GM12878 (cell line): ENCODE results near the gene SLCO2A1.

Source experiments
- CEBPZ ChIP-seq: fragments of 150-350 bp; IDR thresholded peaks from 2 replicates; pipeline ENCODE4 v1.6.1; 2016; ENCODE audit warnings: low read depth, low read length
- CHD2 ChIP-seq: IDR thresholded peaks from 2 replicates; pipeline ENCODE4 v1.6.1; 2011; ENCODE audit warnings: low read depth, low read length, improper control_type of control experiment, borderline replicate concordance
- CREB1 ChIP-seq: IDR thresholded peaks from 2 replicates; pipeline ENCODE4 v1.6.1; 2012; ENCODE audit warnings: low read depth, mild to moderate bottlenecking, inconsistent platforms
- CTCF ChIP-seq, 3 experiments: IDR thresholded peaks in 2 of 3; conservative IDR thresholded peaks in 1 of 3; 2 replicates each; pipeline ENCODE4 v1.5.1; 2011; ENCODE audit warnings: low read depth in 3 of 3, low read length in 3 of 3, mild to moderate bottlenecking in 3 of 3, control low read depth in 2 of 3, moderate library complexity in 2 of 3, inconsistent platforms in 1 of 3, mixed read lengths in 1 of 3; ENCODE audit not compliant: control insufficient read depth in 2 of 3, insufficient read depth in 1 of 3; ENCODE audit errors: extremely low read depth in 1 of 3
- EP300 ChIP-seq, 2 experiments: fragments of 150-350 bp in 1 of 2; IDR thresholded peaks; 2 replicates each; pipeline ENCODE4 v1.6.1; 2011 to 2012; ENCODE audit warnings: low read depth in 2 of 2, low read length in 2 of 2, borderline replicate concordance in 1 of 2, improper control_type of control experiment in 1 of 2, inconsistent platforms in 1 of 2; ENCODE audit not compliant: control insufficient read depth in 1 of 2
- ESRRA ChIP-seq: IDR thresholded peaks from 2 replicates; pipeline ENCODE4 v1.6.1; 2012; ENCODE audit warnings: mild to moderate bottlenecking, low read length, improper control_type of control experiment
- HDAC6 ChIP-seq: fragments of 200-600 bp; sonication (generic); IDR thresholded peaks from one replicate; pipeline ENCODE4 v1.8.0; 2017; ENCODE audit warnings: antibody characterized with exemption; ENCODE audit not compliant: unreplicated experiment
- MEF2B ChIP-seq: fragments of 450-650 bp; IDR thresholded peaks from 2 replicates; pipeline ENCODE4 v1.6.1; 2018; ENCODE audit warnings: mild to moderate bottlenecking, moderate library complexity; ENCODE audit not compliant: partially characterized antibody, poor library complexity, severe bottlenecking
- MYC ChIP-seq: IDR thresholded peaks from 2 replicates; pipeline ENCODE4 v1.6.1; 2011; ENCODE audit warnings: mild to moderate bottlenecking, low read length, moderate library complexity, inconsistent platforms; ENCODE audit not compliant: insufficient read depth, insufficient replicate concordance, insufficient read length, severe bottlenecking
- PBX3 ChIP-seq: IDR thresholded peaks from 2 replicates; pipeline ENCODE4 v1.6.1; 2011; ENCODE audit warnings: mild to moderate bottlenecking, low read depth, low read length, moderate library complexity; ENCODE audit not compliant: insufficient replicate concordance
- PKNOX1 ChIP-seq: fragments of 450-650 bp; IDR thresholded peaks from 2 replicates; pipeline ENCODE4 v1.6.1; 2016; ENCODE audit warnings: mild to moderate bottlenecking
- POLR2A ChIP-seq: IDR thresholded peaks from 2 replicates; pipeline ENCODE4 v1.6.1; 2011; ENCODE audit warnings: low read depth, mild to moderate bottlenecking, low read length
- RELB ChIP-seq: fragments of 450-650 bp; IDR thresholded peaks from 2 replicates; pipeline ENCODE4 v1.6.1; 2017; ENCODE audit warnings: low read depth, mild to moderate bottlenecking, moderate library complexity
- REST ChIP-seq: IDR thresholded peaks from 2 replicates; pipeline ENCODE4 v1.6.1; 2012; ENCODE audit warnings: mild to moderate bottlenecking, low read depth, low read length

- TF ChIP-seq PKNOX1 = no peak
- TF ChIP-seq HDAC6 = no peak
- TF ChIP-seq MYC = no peak
- no peak for TF ChIP-seq ESRRA
- TF ChIP-seq RELB = no peak
- TF ChIP-seq PBX3 = no peak
- TF ChIP-seq MEF2B = no peak
- no peak for TF ChIP-seq CEBPZ
- no peak for TF ChIP-seq POLR2A
- TF ChIP-seq EP300 (IDR thresholded peaks at IDR 0.05; ENCODE audit: borderline replicate concordance in 1 of 2, control insufficient read depth in 1 of 2, low read depth in 2 of 2, low read length in 2 of 2) = no peak
- TF ChIP-seq CTCF (IDR thresholded peaks at IDR 0.05 in 2 of 3, conservative IDR thresholded peaks at IDR 0.05 in 1 of 3; ENCODE audit: control insufficient read depth in 2 of 3, extremely low read depth in 1 of 3, insufficient read depth in 1 of 3, low read depth in 3 of 3, low read length in 3 of 3) = no peak
- TF ChIP-seq REST = no peak
- TF ChIP-seq CREB1 = no peak
- TF ChIP-seq CHD2 = no peak
Observed at GRCh38 chr3:133940536-133940935, 89.2 kb downstream of the SLCO2A1 start.
